Right ventricle myocardium superior (tissue), 1 donor: ENCODE results near the gene TNNT2. TPM values are rescaled to one million over a fixed set of nuclear protein-coding genes. Genes with fewer than 3 reads are reported as not detected.
A peak's percentile ranks its signal among the peaks of the same experiment; 100 is the strongest.

Experiments
- ATAC-seq: fragments of 200-7000 bp; cut with Tn5 transposase; one replicate; pipeline ENCODE4 v1.9.1; 2020; ENCODE audit warnings: mild to moderate bottlenecking; ENCODE audit not compliant: poor library complexity
- DNase-seq: peaks from one replicate; pipeline ENCODE4 v3.0.0-alpha.2; 2020
- intact Hi-C: fragments of 100-400 bp; cut with DNase I; formaldehyde crosslinking; loops from one replicate; pipeline ENCODE4 v1.11.2; 2022
- total RNA-seq: library from RNA; stranded (reverse); fragmentation: NEBNext Ultra II Directional; extraction: Animal tissue kit (Norgen Biotek cat#: 25700); gene quantifications from one replicate; pipeline ENCODE4 v1.2.1, GENCODE V29; 2021
- donor health status: DM: no; HTN: yes; CAD: no; lungs with severe emphysema.

TNNT2 gene
- total RNA-seq, 1 donor from 2014 or later: 9,128 TPM

GRCh38 chr1:201360901-201361651 lies 16.4 kb downstream of the TNNT2 start:
- ATAC-seq (no peak), DNase-seq (peak; percentile 39)
- intact Hi-C loops: loop anchor here (5.0 kb wide), 1 partner anchor 109 kb away; no protein-coding TSS in a partner anchor

GRCh38 chr1:201360486-201360885 lies 17.0 kb downstream of the TNNT2 start:
- no peak for ATAC-seq
- intact Hi-C loops: loop anchor here (5.0 kb wide), 1 partner anchor 108 kb away; no protein-coding TSS in a partner anchor

GRCh38 chr1:201359873-201360210 lies 17.6 kb downstream of the TNNT2 start:
- intact Hi-C loops: loop anchor here (5.0 kb wide), 1 partner anchor 108 kb away; no protein-coding TSS in a partner anchor
- no peak for ATAC-seq
- no peak for DNase-seq

More at GRCh38 chr1:201360486-201360885, 17.0 kb downstream of the TNNT2 start:
- no peak for DNase-seq

- intact Hi-C loops: no loop called here
- DNase-seq (no peak), ATAC-seq (no peak)
These were observed 18.2 kb downstream of the TNNT2 start for GRCh38 chr1:201359031-201359872.

- no peak for ATAC-seq
- intact Hi-C loops: no loop called here
These were observed 18.9 kb downstream of the TNNT2 start for GRCh38 chr1:201358596-201358995.

GRCh38 chr1:201357636-201358348 lies 19.7 kb downstream of the TNNT2 start:
- peak; percentile 25 for ATAC-seq
- intact Hi-C loops: no loop called here
- DNase-seq: no peak

More at GRCh38 chr1:201358596-201358995, 18.9 kb downstream of the TNNT2 start:
- no peak for DNase-seq

- intact Hi-C loops: no loop called here
- DNase-seq: peak; percentile 67
- ATAC-seq: peak; percentile 38
These were observed 20.3 kb downstream of the TNNT2 start for GRCh38 chr1:201357211-201357610.

GRCh38 chr1:201356701-201357100 lies 20.8 kb downstream of the TNNT2 start:
- ATAC-seq (peak; percentile 6), DNase-seq (no peak)
- intact Hi-C loops: no loop called here

- intact Hi-C loops: no loop called here
- DNase-seq (no peak), ATAC-seq (peak; percentile 0)
These were observed 21.2 kb downstream of the TNNT2 start for GRCh38 chr1:201356236-201356635.

- intact Hi-C loops: no loop called here
- ATAC-seq (no peak), DNase-seq (no peak)
These were observed 22.0 kb downstream of the TNNT2 start for GRCh38 chr1:201355471-201355870.

- ATAC-seq (no peak), DNase-seq (no peak)
- intact Hi-C loops: no loop called here
These were observed 22.6 kb downstream of the TNNT2 start for GRCh38 chr1:201354901-201355295.

- intact Hi-C loops: no loop called here
- DNase-seq (no peak), ATAC-seq (no peak)
These were observed 23.2 kb downstream of the TNNT2 start for GRCh38 chr1:201354151-201354900.

GRCh38 chr1:201353186-201353940 lies 24.1 kb downstream of the TNNT2 start:
- intact Hi-C loops: no loop called here
- DNase-seq (no peak), ATAC-seq (no peak)

GRCh38 chr1:201351617-201352016 lies 25.9 kb downstream of the TNNT2 start:
- ATAC-seq (no peak), DNase-seq (no peak)
- intact Hi-C loops: no loop called here

GRCh38 chr1:201350884-201351283 lies 26.6 kb downstream of the TNNT2 start:
- intact Hi-C loops: no loop called here
- DNase-seq: no peak
- ATAC-seq: no peak

GRCh38 chr1:201350361-201350725 lies 27.1 kb downstream of the TNNT2 start:
- DNase-seq (no peak), ATAC-seq (no peak)
- intact Hi-C loops: no loop called here

GRCh38 chr1:201349092-201349491 lies 28.4 kb downstream of the TNNT2 start:
- ATAC-seq (no peak), DNase-seq (no peak)
- intact Hi-C loops: loop anchor here (2.0 to 5.0 kb wide), 2 partner anchors 60 to 92 kb away; no protein-coding TSS in a partner anchor

GRCh38 chr1:201348211-201348566 lies 29.3 kb downstream of the TNNT2 start:
- DNase-seq: no peak
- intact Hi-C loops: loop anchor here (2.0 to 5.0 kb wide), 2 partner anchors 61 to 91 kb away; no protein-coding TSS in a partner anchor
- ATAC-seq: peak; percentile 62
